Hepatocyte (in vitro differentiated cells): ENCODE results near the gene ADAMTSL1. TPM values are rescaled to one million over a fixed set of nuclear protein-coding genes. Genes with fewer than 3 reads are reported as not detected.

Experiments used
- DNase-seq: peaks from one replicate; pipeline ENCODE4 v3.0.0-alpha.2; 2016; ENCODE audit warnings: low spot score
- H2AFZ ChIP-seq: fragments of 200-600 bp; sonication (generic); 2 replicates; pipeline ENCODE4 v1.6.0; 2016; ENCODE audit warnings: antibody characterized with exemption, mild to moderate bottlenecking
- H3K27ac ChIP-seq: fragments of 200-600 bp; sonication (generic); 2 replicates; pipeline ENCODE4 v1.5.1; 2016; ENCODE audit warnings: mild to moderate bottlenecking
- H3K27me3 ChIP-seq: fragments of 200-600 bp; sonication (generic); 2 replicates; pipeline ENCODE4 v1.6.1; 2016
- H3K36me3 ChIP-seq: fragments of 200-600 bp; sonication (generic); replicated peaks from 2 replicates; pipeline ENCODE4 v1.5.1; 2016; ENCODE audit warnings: low read depth; ENCODE audit not compliant: insufficient read depth
- H3K4me1 ChIP-seq: fragments of 200-600 bp; sonication (generic); 2 replicates; pipeline ENCODE4 v1.5.1; 2016; ENCODE audit warnings: mild to moderate bottlenecking, moderate library complexity; ENCODE audit not compliant: insufficient read depth
- H3K4me2 ChIP-seq: fragments of 200-600 bp; sonication (generic); 2 replicates; pipeline ENCODE4 v1.6.0; 2016
- H3K4me3 ChIP-seq: fragments of 200-600 bp; sonication (generic); 2 replicates; pipeline ENCODE4 v1.5.1; 2016; ENCODE audit warnings: mild to moderate bottlenecking
- H3K79me2 ChIP-seq: fragments of 200-600 bp; sonication (generic); 2 replicates; pipeline ENCODE4 v1.6.0; 2017; ENCODE audit warnings: mild to moderate bottlenecking
- H3K9me2 ChIP-seq: fragments of 200-600 bp; sonication (generic); replicated peaks from 2 replicates; pipeline ENCODE4 v1.6.0; 2017; ENCODE audit warnings: mild to moderate bottlenecking; ENCODE audit not compliant: insufficient read depth
- H3K9me3 ChIP-seq: fragments of 200-600 bp; sonication (generic); 2 replicates; pipeline ENCODE4 v1.5.1; 2016; ENCODE audit warnings: low read depth, mild to moderate bottlenecking
- H4K20me1 ChIP-seq: fragments of 200-600 bp; sonication (generic); 2 replicates; pipeline ENCODE4 v1.6.0; 2016; ENCODE audit warnings: mild to moderate bottlenecking; ENCODE audit not compliant: insufficient read depth, poor library complexity, severe bottlenecking
- EZH2 ChIP-seq: fragments of 200-600 bp; sonication (generic); IDR thresholded peaks from 2 replicates; pipeline ENCODE4 v1.6.1; 2016; ENCODE audit warnings: antibody characterized with exemption, mild to moderate bottlenecking, borderline replicate concordance
- EZH2phosphoT487 ChIP-seq: fragments of 200-600 bp; sonication (generic); IDR thresholded peaks from one replicate; pipeline ENCODE4 v1.6.1; 2018; ENCODE audit warnings: antibody characterized with exemption, mild to moderate bottlenecking, low read depth, moderate library complexity; ENCODE audit not compliant: unreplicated experiment, severe bottlenecking
- WGBS: methylation state at CpG from one replicate; pipeline ENCODE4 v1.1.6; 2016; ENCODE audit warnings: low lambda C conversion rate; ENCODE audit errors: missing lambda C conversion rate; 5-methylcytosine and 5-hydroxymethylcytosine counted together
- polyA plus RNA-seq: library from polyadenylated mRNA; unstranded; fragments of >200 nt; fragmentation: Nextera tagmentation; extraction: Ambion mirVana; gene quantifications from 2 replicates; pipeline ENCODE4 v1.2.1, GENCODE V29; 2016
- total RNA-seq: library from RNA; depleted of rRNA; stranded (reverse); fragments of >200 nt; gene quantifications from 2 replicates; pipeline ENCODE4 v1.2.3, GENCODE V29; 2014
- TF ChIP-seq, protein P1 (sequence below): fragments of 200-600 bp; sonication (generic); IDR thresholded peaks from 2 replicates; pipeline ENCODE4 v1.5.1; 2016; ENCODE audit warnings: antibody characterized with exemption, mild to moderate bottlenecking; ENCODE audit not compliant: poor library complexity

ADAMTSL1 gene
- total and polyA plus RNA-seq, 2 experiments from 2014 or later = 7.2 to 24.0 TPM

DNA sequence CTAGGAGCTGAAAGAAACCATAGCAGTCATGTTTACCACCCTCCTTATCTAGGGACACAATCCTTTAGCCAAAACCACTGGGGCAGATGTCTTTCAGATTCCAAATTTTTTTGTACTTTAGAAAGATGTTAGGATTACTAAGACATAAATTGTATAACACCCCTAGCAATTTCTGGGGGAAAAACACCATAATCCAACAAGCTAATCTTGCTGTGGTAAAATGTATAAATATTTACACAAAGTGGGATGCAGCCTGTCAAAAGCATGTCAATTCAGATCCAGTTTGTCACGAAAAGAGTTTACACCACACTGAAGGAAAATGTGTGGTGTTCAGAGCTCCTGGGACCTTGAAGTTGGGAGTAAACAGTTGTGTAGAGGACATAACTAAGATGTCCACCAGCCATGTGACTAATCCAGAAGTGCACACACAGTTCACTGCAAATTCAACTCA, 274.3 kb downstream of the ADAMTSL1 start:
- no peak overlapping the region for H2AFZ ChIP-seq
- H3K9me3 ChIP-seq = no peaks in the 10 kb centered on the region
- H3K36me3 ChIP-seq = no peaks in the 10 kb centered on the region
- TF ChIP-seq EZH2 (no peak), EZH2phosphoT487 (no peak)
- TF ChIP-seq, protein P1, sequence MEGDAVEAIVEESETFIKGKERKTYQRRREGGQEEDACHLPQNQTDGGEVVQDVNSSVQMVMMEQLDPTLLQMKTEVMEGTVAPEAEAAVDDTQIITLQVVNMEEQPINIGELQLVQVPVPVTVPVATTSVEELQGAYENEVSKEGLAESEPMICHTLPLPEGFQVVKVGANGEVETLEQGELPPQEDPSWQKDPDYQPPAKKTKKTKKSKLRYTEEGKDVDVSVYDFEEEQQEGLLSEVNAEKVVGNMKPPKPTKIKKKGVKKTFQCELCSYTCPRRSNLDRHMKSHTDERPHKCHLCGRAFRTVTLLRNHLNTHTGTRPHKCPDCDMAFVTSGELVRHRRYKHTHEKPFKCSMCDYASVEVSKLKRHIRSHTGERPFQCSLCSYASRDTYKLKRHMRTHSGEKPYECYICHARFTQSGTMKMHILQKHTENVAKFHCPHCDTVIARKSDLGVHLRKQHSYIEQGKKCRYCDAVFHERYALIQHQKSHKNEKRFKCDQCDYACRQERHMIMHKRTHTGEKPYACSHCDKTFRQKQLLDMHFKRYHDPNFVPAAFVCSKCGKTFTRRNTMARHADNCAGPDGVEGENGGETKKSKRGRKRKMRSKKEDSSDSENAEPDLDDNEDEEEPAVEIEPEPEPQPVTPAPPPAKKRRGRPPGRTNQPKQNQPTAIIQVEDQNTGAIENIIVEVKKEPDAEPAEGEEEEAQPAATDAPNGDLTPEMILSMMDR = no peak
- H3K4me2 ChIP-seq = no peak overlapping the region
- H3K9me2 ChIP-seq = no peaks in the 10 kb centered on the region
- H3K4me3 ChIP-seq = no peak overlapping the region
- no peak for DNase-seq
- no peaks in the 10 kb centered on the region for H3K4me1 ChIP-seq
- H3K27ac ChIP-seq = no peak overlapping the region
- no peaks in the 10 kb centered on the region for H3K79me2 ChIP-seq
- 11% methylated on average over 1 of the region's 1 CpG for WGBS
- no peaks in the 10 kb centered on the region for H4K20me1 ChIP-seq
- H3K27me3 ChIP-seq = no peaks in the 10 kb centered on the region

DNA sequence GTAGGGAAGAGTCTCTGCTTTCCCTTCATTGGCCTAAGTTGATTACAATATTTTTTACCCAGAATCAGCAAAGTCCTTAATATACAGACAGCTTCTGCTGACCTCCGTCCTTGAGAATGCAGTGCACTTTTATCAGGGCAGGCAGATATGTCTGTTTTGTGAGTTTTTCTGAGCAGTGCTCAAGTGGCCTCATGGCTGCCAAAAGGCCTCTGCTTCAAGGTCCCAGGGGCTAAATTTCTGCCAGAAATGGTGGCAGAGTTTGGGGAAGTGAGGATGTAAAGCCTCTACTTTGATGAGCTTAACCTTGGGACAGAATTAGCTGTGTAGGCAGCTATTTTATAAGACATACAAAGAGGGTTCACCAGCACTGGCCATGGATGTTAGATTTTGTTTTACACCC, 275.8 kb downstream of the ADAMTSL1 start:
- H3K79me2 ChIP-seq = no peaks in the 10 kb centered on the region
- DNase-seq = no peak
- no peaks in the 10 kb centered on the region for H4K20me1 ChIP-seq
- H3K27ac ChIP-seq = no peak overlapping the region
- H3K4me1 ChIP-seq = no peaks in the 10 kb centered on the region
- H3K4me2 ChIP-seq = no peak overlapping the region
- no peaks in the 10 kb centered on the region for H3K9me3 ChIP-seq
- H3K36me3 ChIP-seq = no peaks in the 10 kb centered on the region
- TF ChIP-seq EZH2phosphoT487 (no peak), EZH2 (no peak)
- TF ChIP-seq, protein P1 = no peak
- no peak overlapping the region for H2AFZ ChIP-seq
- H3K4me3 ChIP-seq = no peak overlapping the region
- no peaks in the 10 kb centered on the region for H3K9me2 ChIP-seq
- H3K27me3 ChIP-seq = no peaks in the 10 kb centered on the region
- 94% methylated on average over 1 of the region's 1 CpG for WGBS

DNA sequence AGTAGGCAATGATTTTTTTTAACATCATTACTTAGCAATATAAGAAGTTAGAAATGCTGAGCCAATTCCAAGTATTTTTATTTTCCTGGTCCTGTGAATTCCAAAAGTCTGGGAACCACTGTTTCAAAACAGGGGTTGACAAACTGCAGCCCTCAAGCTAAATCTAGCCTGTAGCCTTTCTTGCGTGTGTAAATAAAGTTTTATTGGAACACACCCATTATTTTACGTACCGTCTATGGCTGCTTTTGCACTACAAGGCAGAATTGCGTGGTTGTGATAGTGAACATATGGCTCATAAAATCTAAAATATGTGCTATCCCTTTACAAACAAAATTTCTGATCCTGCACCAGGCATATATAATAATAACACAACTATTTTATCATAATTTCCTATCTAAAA, 280.0 kb downstream of the ADAMTSL1 start:
- Histone ChIP-seq H3K27me3 (no peaks in the 10 kb centered on the region), H3K9me3 (no peaks in the 10 kb centered on the region), H4K20me1 (no peaks in the 10 kb centered on the region), H3K9me2 (no peaks in the 10 kb centered on the region), H3K4me3 (no peak overlapping the region), H3K79me2 (no peaks in the 10 kb centered on the region), H3K4me2 (no peak overlapping the region), H2AFZ (no peak overlapping the region), H3K27ac (no peak overlapping the region), H3K4me1 (peaks cover under 1% of the 10 kb centered on the region), H3K36me3 (no peaks in the 10 kb centered on the region)
- TF ChIP-seq EZH2 (no peak), EZH2phosphoT487 (no peak)
- TF ChIP-seq, protein P1 = no peak
- whole genome bisulfite sequencing = 73% methylated on average over 4 of the region's 4 CpGs
- DNase-seq = no peak

DNA sequence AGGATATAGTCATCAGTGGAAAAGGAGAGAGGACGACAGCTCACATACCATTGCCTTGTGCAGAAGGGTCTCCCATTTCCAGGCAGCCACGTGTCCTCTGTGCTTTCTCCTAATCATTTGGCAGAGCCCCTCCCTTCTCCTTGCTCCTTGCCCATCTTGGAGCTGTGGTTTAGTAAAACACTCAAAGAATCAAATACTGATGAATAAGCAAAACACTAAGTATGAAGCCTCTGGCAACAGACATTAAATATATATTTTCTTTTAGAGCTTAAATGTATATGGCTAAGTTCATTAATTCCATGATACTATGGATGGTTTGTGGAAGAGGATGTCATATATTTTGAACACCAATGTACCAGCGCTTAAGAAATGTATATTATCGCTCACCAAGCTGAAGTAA, 280.6 kb downstream of the ADAMTSL1 start:
- Histone ChIP-seq H3K4me1 (peaks cover 4% of the 10 kb centered on the region), H4K20me1 (no peaks in the 10 kb centered on the region), H3K9me2 (no peaks in the 10 kb centered on the region), H3K27me3 (no peaks in the 10 kb centered on the region), H3K9me3 (no peaks in the 10 kb centered on the region), H3K4me3 (no peak overlapping the region), H2AFZ (no peak overlapping the region), H3K79me2 (no peaks in the 10 kb centered on the region), H3K4me2 (no peak overlapping the region), H3K27ac (no peak overlapping the region), H3K36me3 (no peaks in the 10 kb centered on the region)
- no peak for DNase-seq
- no peak for TF ChIP-seq EZH2
- TF ChIP-seq, protein P1 = no peak
- no peak for TF ChIP-seq EZH2phosphoT487
- WGBS = 92% methylated on average over 4 of the region's 4 CpGs
